Prostate gland (tissue), 2 donors: ENCODE results near the gene DRC7.

Experiments
- POLR2A ChIP-seq: fragments of 450-650 bp; IDR thresholded peaks from one replicate; pipeline ENCODE4 v1.6.1; 2016; ENCODE audit warnings: antibody characterized with exemption, mild to moderate bottlenecking
- POLR2AphosphoS5 ChIP-seq: sonication (generic); formaldehyde crosslinking; IDR thresholded peaks from one replicate; pipeline ENCODE4 v1.6.1; 2017; ENCODE audit warnings: antibody characterized with exemption
- TF ChIP-seq, protein P1 (sequence below), 4 experiments: fragments of 200-600 bp in 2 of 4; fragments of 450-650 bp in 2 of 4; sonication (generic) in 2 of 4; IDR thresholded peaks; 1 replicate in 3 of 4; 2 replicates in 1 of 4; pipeline ENCODE4 v1.5.1; 2016 to 2019; ENCODE audit warnings: antibody characterized with exemption in 4 of 4, mild to moderate bottlenecking in 2 of 4, moderate library complexity in 2 of 4

DNA sequence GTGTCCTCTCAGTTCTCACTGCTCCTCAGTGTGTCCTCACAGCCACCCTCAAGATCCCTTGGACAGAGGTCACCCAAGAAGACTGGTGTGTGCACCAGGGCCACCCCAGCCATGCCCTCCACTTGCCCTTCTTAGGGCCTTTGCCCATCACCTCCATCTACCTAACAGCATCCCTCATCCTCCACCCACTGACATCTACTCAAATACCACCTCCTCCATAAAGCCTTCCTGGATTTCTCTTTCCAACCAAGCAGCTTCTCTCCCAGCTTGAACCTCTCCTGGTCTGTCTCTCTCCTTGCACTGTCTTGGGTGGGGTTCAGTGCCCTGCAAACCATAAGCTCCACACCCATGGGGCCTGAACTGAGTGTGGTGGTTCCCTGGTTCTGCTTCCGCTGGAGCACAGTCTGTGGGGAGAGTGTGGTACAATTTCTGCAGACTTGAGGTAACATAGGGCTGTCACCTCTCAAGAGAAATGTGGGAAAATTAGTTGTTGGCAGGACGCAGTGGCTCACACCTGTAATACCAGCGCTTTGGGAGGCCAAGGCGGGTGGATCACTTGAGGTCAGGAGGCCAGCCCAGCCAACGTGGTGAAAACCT lies 55.3 kb downstream of the DRC7 start:
- no peak for TF ChIP-seq POLR2A
- TF ChIP-seq, protein P1, sequence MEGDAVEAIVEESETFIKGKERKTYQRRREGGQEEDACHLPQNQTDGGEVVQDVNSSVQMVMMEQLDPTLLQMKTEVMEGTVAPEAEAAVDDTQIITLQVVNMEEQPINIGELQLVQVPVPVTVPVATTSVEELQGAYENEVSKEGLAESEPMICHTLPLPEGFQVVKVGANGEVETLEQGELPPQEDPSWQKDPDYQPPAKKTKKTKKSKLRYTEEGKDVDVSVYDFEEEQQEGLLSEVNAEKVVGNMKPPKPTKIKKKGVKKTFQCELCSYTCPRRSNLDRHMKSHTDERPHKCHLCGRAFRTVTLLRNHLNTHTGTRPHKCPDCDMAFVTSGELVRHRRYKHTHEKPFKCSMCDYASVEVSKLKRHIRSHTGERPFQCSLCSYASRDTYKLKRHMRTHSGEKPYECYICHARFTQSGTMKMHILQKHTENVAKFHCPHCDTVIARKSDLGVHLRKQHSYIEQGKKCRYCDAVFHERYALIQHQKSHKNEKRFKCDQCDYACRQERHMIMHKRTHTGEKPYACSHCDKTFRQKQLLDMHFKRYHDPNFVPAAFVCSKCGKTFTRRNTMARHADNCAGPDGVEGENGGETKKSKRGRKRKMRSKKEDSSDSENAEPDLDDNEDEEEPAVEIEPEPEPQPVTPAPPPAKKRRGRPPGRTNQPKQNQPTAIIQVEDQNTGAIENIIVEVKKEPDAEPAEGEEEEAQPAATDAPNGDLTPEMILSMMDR (IDR thresholded peaks at IDR 0.05), result no peak
- no peak for TF ChIP-seq POLR2AphosphoS5
